ENCODE data around the gene TBC1D17. TPM values are rescaled to one million over a fixed set of nuclear protein-coding genes. Genes with fewer than 3 reads are reported as not detected.

Gene TBC1D17
- total RNA-seq, 1 donor from 2014 or later = 29.1 TPM

- TF ChIP-seq CTCF (IDR thresholded peaks at IDR 0.05; ENCODE audit: insufficient read depth, low read depth, low read length) (no peak), EZH2 (IDR thresholded peaks at IDR 0.05; ENCODE audit: insufficient read depth, low read length) (no peak)
- peaks cover 29% of the 10 kb centered on the region for H4K20me1 ChIP-seq (ENCODE audit: insufficient read depth, low read length)
- no peak overlapping the region for H3K9ac ChIP-seq (ENCODE audit: low read length)
- H3K36me3 ChIP-seq (ENCODE audit: insufficient read depth, low read length) = no peaks in the 10 kb centered on the region
- H3K27me3 ChIP-seq (ENCODE audit: insufficient read depth, low read length) = no peaks in the 10 kb centered on the region
- H3K9me3 ChIP-seq (ENCODE audit: insufficient read depth, low read depth, low read length) = no peaks in the 10 kb centered on the region
- no peak for FAIRE-seq
- peak; percentile 91 for DNase-seq (ENCODE audit: low read depth)
- Mint-ChIP-seq H3K4me1 (ENCODE audit: low read depth, unreplicated experiment) (peaks cover 20% of the 10 kb centered on the region), H3K4me3 (ENCODE audit: unreplicated experiment) (peak overlapping the region; percentile 64), H3K9me3 (ENCODE audit: unreplicated experiment) (peaks cover 13% of the 10 kb centered on the region), H3K27me3 (ENCODE audit: low read depth, unreplicated experiment) (no peaks in the 10 kb centered on the region), H3K27ac (ENCODE audit: unreplicated experiment) (peak overlapping the region; percentile 92), H3K36me3 (ENCODE audit: low read depth, unreplicated experiment) (peaks cover 15% of the 10 kb centered on the region)
- H3K79me2 ChIP-seq (ENCODE audit: insufficient read depth, low read length) = peaks cover 23% of the 10 kb centered on the region
- peaks cover 23% of the 10 kb centered on the region for H3K4me1 ChIP-seq (ENCODE audit: insufficient read depth, low read length)
- peak overlapping the region; percentile 36 for H3K4me2 ChIP-seq (ENCODE audit: low read length)
- no peak overlapping the region for H2AFZ ChIP-seq (ENCODE audit: low read depth, low read length)
- H3K4me3 ChIP-seq (ENCODE audit: insufficient read depth, low read depth, low read length) = no peak overlapping the region
- peak overlapping the region; percentile 15 for H3K27ac ChIP-seq (ENCODE audit: low read depth, low read length)
These were observed 29.5 kb upstream of the TBC1D17 start for GRCh38 chr19:49847731-49848696.

GRCh38 chr19:49848938-49849337 is 28.6 kb upstream of the TBC1D17 start:
- Histone ChIP-seq H3K4me1 (ENCODE audit: insufficient read depth, low read length) (peaks cover 27% of the 10 kb centered on the region), H3K9me3 (ENCODE audit: insufficient read depth, low read depth, low read length) (no peaks in the 10 kb centered on the region), H3K27ac (ENCODE audit: low read depth, low read length) (no peak overlapping the region), H3K9ac (ENCODE audit: low read length) (no peak overlapping the region), H3K4me2 (ENCODE audit: low read length) (no peak overlapping the region), H4K20me1 (ENCODE audit: insufficient read depth, low read length) (peaks cover 39% of the 10 kb centered on the region), H3K79me2 (ENCODE audit: insufficient read depth, low read length) (peaks cover 32% of the 10 kb centered on the region), H3K27me3 (ENCODE audit: insufficient read depth, low read length) (no peaks in the 10 kb centered on the region), H3K4me3 (ENCODE audit: insufficient read depth, low read depth, low read length) (no peak overlapping the region), H3K36me3 (ENCODE audit: insufficient read depth, low read length) (no peaks in the 10 kb centered on the region), H2AFZ (ENCODE audit: low read depth, low read length) (no peak overlapping the region)
- Mint-ChIP-seq H3K27ac (ENCODE audit: unreplicated experiment) (peak overlapping the region; percentile 1), H3K9me3 (ENCODE audit: unreplicated experiment) (peaks cover 13% of the 10 kb centered on the region), H3K4me3 (ENCODE audit: unreplicated experiment) (peak overlapping the region; percentile 67), H3K27me3 (ENCODE audit: low read depth, unreplicated experiment) (no peaks in the 10 kb centered on the region), H3K4me1 (ENCODE audit: low read depth, unreplicated experiment) (peaks cover 24% of the 10 kb centered on the region), H3K36me3 (ENCODE audit: low read depth, unreplicated experiment) (peaks cover 17% of the 10 kb centered on the region)
- DNase-seq (ENCODE audit: low read depth) (no peak), FAIRE-seq (no peak)
- TF ChIP-seq EZH2 (IDR thresholded peaks at IDR 0.05; ENCODE audit: insufficient read depth, low read length) (no peak), CTCF (IDR thresholded peaks at IDR 0.05; ENCODE audit: insufficient read depth, low read depth, low read length) (no peak)
